Thoracic aorta endothelial cell (primary cell): ENCODE measurements around the gene MFAP3. TPM values are rescaled to one million over a fixed set of nuclear protein-coding genes. Genes with fewer than 3 reads are reported as not detected.

Source experiments
- total RNA-seq: library from RNA; depleted of rRNA; stranded (reverse); fragments of >200 nt; gene quantifications from 2 replicates; pipeline ENCODE4 v1.2.3, GENCODE V29; 2012

MFAP3 gene
- total RNA-seq, result 104 and 128 TPM in 2 replicates

DNA sequence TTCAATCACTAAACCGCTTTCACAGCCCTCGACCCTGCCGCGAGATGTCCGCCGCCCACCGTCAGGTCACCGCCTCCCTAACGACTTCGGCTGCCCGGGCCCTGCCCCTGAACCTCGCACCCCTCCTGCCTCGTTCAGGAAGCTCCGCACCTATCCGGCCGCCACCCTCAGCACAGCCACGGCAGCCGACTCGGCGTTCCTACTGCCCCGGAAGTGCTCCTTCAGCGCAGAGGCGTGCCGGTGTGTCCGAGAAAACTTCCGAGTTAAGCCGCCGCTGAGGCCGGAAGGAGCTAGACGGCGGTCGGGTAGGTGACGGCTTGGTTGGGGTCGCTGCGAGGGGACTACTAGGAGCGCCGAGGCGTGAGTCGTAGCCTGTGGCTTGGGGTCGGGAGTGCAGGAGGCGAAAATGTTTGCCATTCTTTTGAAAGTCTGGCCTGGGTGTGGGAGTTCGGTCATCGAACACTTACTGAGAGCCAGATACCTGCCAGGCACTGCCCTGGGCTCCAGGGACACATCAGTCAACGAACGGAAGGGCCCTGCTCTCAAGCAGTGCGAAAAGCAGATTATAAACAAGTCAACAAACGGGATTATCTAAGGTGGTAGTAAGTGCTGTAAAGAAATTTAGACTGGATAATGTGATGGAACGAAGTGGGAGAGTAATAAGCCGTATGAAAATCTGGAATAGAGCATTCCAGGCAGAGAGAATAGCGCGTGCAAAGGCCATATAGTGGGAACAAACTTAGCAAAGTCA is at the start of gene MFAP3, which contains the start of gene FAM114A2:
TSS of gene MFAP3 (plus strand) at position 261 of the 751 bp plus-strand sequence. CDS start 10,756 bp downstream, outside the sequence.
TSS of gene FAM114A2 (minus strand) at position 204 of the 751 bp plus-strand sequence. CDS start 3,957 bp downstream, outside the sequence.

Other genes starting within 250 kb of the MFAP3 start
- gene FAM114A2, start 57 bp upstream of the MFAP3 start, total RNA-seq, result 37.6 and 43.0 TPM in 2 replicates
- gene GALNT10, start 151.8 kb downstream of the MFAP3 start, total RNA-seq, result 54.0 and 78.9 TPM in 2 replicates